ENCODE data around the gene TTLL11. TPM values are rescaled to one million over a fixed set of nuclear protein-coding genes. Genes with fewer than 3 reads are reported as not detected.

TTLL11 gene
- total RNA-seq, 1 donor from 2014 or later: 43.7 TPM

GRCh38 chr9:122107291-122107805 lies 14.2 kb upstream of the TTLL11 start:
- DNase-seq: no peak

DNA sequence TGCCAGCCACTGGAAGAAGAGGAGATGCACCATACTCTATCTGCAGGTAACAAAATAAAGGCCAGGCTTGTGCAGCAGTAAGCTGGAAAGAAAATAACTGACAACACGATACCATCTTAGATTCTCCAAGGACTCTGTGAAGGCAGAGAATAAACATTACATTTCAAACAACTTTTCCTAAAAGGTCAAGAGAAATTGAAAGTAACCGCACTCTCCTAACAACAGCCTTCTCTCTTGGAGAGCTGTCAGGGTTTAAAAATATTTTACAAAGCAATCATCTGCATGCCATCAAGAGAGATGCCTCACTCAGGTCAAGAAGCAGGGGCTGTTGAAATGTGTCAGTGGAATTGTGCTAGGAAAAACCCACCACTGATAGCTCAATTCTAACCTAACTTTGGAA lies 13.5 kb upstream of the TTLL11 start:
- no peak for DNase-seq

DNA sequence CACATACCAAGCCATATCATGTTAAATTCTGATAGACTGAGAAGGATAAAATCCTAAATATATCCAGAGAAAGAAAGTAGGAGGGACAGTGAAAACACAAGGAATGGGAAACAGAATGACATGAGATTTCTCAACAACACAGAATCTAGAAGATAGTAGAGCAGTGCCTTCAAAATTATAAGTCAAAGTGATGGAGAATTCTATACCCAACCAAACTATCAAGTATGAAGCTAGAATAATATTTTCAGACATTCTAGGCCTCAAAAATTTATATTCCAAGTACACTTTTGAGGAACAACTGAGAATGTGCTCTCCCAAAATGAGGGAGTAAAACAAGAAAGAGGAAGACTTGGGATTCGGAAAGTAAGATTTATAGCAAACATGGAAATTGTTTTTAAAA lies 10.9 kb upstream of the TTLL11 start:
- DNase-seq: no peak

- DNase-seq: no peak
These were observed 9.0 kb upstream of the TTLL11 start for GRCh38 chr9:122102156-122102555.

DNA sequence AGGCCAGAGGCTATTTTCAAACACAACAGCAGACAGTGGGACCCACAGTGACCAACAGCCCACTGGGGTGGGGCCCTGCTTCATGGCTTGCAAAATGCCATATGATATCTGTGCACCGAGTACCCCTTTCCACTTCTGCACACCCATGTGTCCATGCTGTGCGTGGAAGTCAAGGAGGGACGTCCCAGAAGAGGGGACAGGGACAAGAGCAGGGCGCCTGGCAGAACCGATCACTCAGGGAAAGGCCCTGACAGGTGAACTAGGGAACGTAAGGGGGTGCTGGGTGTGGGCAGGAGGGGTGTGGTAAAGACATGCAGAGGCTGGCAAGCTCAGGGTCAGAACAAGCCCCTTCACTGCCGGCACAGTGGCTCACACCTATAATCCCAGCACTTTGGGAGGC lies 7.6 kb upstream of the TTLL11 start:
- DNase-seq: no peak

DNA sequence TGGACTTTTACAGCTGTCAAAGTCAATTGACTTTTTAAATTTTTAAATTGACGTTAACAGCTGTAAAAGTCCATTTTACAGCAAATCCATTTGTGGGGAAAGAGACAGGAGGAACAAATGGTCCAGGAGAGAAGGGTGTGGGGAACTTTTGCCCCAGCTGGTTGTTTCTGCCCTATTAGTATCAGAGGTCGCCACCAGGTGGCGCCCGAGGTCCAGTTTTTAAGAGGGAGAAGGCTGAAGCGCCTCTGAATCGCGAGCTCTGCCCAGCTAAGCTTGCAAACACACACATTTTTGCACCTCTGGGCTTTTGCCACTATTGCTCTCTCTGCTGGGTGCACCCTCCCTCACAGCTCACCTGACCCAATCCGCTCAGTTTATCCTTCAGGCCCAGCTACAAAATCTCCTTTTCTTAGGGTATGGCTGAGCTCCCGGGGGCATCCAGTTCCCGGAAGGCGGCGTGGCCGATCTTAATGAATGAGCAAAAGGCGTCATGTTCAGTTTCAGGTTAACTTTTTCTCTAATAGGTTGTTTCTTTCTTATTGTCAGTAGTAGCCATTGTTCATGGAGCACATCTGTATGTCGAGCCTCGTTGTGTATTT lies 6.3 kb upstream of the TTLL11 start:
- DNase-seq: peak; percentile 94

DNA sequence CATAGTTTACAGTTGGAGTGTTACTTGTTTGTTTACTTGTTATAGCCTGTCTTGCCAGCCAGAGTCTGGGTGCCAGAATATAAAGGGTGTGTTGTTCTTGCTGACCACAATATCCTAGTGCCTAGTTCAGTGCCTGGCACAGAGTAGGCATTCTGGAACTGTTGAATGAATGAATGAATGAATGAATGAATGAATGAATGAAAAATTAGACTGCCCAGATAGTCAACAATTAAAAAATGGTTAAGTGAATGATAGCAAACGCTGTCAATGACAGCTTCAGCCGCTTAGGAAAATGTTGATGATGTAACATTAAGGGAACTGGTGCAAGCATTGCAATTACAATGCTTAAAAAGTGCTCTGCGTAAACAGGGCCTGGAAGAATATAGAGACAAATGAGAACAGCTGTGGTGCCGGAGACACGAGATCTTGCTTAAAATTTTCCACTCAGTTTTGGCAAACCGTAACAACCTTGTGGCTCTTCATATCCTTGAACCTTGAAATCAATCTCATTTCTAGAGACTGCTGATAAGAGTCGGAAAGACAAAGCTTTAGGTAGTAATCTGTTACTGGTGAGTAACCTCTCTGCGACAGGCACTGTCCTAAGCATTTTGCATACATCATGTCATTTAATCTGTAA lies 4.7 kb upstream of the TTLL11 start:
- peak; percentile 67 for DNase-seq

- no peak for DNase-seq
These were observed 3.7 kb upstream of the TTLL11 start for GRCh38 chr9:122096620-122097415.

- DNase-seq: peak; percentile 79
These were observed 2.1 kb upstream of the TTLL11 start for GRCh38 chr9:122095010-122095767.

GRCh38 chr9:122091682-122092592 lies 1.2 kb downstream of the TTLL11 start:
- DNase-seq: no peak

DNA sequence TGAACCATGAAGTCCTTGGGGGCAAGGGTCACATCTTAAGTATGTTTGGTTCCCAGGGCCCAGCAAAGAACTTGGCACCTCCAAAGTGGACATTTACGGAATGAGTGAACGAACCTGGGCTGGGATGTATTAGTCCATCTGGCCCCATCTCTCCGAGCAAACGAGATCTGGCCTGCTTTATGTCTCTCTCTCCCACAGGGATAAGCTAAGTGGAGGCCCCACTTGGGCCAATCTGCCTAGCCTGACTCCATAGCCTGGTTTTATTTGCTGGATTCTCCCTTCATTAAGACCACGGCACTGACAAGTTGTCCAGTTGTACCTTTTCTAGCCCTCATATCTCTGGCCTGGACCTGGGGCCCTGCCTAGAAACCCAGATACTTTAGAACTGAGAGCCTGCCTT lies 2.1 kb downstream of the TTLL11 start:
- no peak for DNase-seq

DNA sequence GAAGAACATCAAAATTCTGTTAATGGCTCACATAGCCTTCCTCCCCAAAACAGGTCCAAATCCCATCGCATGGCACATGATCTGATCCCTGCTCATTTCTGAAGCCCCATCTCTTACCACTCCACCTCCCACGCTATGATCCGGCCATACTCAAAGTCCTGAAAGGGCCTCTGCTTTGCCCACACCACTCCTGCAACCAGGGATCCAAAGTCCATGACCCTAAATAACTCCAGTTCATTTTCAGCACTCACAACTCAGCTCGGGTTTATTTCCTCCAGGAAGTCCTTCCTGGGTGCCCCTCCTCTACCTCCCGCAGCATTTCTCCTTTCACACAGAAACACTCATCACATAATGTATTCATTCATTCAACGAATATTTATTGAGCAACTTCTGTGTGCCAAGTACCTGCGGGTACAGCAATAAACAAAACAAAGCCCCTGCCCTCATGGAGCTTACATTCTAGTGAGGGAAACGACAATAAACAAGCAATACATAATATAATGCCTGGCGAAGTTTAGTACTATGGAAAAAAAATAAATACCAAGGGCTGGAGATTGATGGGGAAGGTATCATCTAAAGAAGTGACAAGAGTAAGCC lies 2.7 kb downstream of the TTLL11 start:
- DNase-seq: no peak

DNA sequence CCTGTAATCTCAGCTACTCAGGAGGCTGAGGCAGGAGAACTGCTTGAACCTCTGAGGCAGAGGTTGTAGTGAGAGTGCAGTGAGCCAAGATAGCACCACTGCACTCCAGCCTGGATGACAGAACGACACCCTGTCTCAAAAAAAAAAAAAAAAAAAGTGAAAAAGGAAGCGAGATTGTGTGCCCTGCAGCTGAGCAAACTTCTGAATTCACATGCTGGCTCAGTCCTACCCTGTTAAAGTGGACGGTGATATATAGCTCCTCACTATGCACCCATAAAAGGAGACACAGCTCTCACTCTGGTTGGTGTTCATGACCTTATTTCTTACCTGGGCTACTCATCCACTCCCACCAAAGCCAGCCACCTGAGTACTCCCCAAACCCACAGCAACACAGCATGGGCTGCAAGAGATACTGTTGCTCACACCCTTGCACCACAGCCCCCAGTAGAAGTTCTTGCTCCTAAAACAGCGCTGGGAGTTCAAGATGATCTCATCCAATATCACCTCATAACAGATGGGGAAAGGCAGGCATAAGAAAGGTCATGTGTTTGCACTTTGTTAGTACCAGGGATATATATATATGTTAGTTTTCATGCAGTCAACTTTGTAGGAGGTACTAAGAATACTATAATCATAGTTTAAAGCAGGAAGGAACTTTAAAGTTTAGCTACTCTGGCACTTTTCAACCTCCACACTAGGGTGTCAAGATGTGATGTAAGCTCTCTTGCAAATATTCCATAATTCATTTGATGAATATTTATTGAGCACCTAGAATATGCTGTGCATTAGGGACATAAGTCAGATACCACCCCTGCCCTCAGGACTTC lies 4.0 kb downstream of the TTLL11 start:
- DNase-seq: no peak

DNA sequence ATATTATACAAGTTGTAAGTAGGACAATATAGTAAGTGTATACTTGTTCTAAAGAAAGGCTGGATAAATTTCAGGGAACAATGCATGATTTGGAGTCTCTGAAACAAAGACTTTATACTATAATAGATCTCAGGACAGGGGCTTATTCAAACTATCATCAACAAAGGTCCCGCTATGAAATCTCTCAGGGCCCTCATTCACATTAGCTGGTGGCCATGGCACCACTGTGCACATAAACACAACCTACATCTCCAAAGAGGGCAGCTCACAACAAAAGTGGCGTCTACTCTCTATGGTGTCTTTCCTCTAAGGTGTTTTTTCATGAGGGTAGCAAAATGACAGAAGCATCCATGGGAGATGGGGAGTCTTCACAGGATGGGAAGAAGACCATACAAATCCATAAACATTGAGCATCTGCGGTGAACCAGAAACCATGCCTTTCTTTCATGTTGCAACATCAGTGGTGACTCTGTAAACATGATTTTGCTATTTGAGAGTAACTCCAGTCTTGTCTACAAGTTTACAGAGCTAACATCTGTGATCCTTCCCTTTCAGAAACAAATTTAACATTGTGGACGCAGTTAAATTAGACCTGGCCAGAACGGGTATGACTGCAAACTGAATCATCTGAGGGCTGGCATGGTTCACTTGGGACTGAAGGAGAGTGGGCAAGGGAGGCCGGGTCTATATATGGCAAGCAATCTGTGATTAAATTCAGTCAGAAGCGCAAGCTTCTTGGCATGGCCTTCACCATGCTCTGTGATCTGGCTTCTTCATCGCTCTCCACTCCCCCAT lies 5.5 kb downstream of the TTLL11 start:
- DNase-seq: no peak

DNA sequence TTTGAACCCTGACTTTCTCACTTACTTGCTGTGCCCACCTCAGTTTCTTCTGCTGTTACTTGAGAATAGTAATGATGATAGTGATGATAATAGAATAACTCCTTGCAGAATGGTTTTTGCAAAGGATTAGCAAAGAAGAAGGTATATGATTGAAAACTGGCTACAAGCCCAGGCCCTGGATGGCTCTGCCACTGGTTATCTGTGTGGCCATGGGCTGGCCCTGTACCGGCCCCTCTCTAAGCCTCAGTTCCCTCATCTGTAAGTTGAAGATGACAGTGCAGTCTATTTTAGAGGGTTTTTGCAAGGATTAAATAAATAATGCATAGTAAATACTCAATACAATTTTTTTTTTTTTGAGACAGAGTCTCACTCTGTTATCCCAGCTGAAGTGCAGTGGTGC lies 6.2 kb downstream of the TTLL11 start:
- DNase-seq: no peak

- DNase-seq: no peak
These were observed 7.8 kb downstream of the TTLL11 start for GRCh38 chr9:122085260-122085659.

- no peak for DNase-seq
These were observed 9.0 kb downstream of the TTLL11 start for GRCh38 chr9:122084026-122084675.

GRCh38 chr9:122080986-122081385 lies 12.1 kb downstream of the TTLL11 start:
- no peak for DNase-seq

GRCh38 chr9:122078557-122078956 lies 14.6 kb downstream of the TTLL11 start:
- no peak for DNase-seq

Data from tongue (tissue), 2 donors.